ENCODE results near the gene ILDR2. TPM values are rescaled to one million over a fixed set of nuclear protein-coding genes. Genes with fewer than 3 reads are reported as not detected.
A peak's percentile ranks its signal among the peaks of the same experiment; 100 is the strongest.

ILDR2 gene
- total RNA-seq, 1 donor = 0.36 TPM

DNA sequence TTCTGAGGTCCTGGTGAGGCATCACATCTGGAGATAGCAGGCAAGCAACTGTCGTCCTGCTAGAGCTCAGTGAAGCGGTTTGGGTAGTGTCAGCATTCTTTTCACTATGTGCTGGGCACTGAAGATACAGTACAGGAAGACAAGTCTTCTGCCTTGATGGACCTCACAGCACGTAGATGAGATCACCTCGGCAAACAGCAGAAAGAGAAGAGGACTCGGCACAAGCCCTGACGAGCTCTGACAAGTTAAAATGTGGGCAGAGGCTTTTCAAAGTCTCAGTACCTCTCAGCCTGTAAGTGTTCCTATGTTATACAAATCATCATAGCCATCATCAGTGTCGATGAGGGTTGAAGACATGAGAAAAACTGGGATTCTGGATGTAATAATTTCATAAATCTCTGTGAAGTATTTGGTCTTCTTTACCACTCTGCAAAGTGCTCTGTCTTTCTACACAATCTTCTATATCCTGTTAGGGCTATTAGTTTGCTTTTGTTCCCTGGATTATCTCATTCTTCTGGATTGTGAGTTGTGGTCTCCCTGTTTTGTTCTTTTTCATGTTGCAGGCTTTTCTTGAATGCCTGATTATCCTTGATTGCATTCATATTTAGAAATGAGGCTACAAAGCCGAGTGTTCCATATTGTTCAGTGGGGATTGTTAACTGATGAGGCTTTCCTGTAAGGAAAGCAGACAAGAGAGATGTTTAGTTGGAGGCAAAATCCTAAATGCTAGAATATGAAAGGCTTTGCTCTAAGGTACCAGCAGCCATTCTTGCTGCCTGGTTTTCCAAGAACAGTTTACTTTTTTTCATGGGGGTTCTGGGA, 38.0 kb upstream of the ILDR2 start:
- no peaks in the 10 kb centered on the region for H4K20me1 ChIP-seq (ENCODE audit: insufficient read depth, low read length)
- no peaks in the 10 kb centered on the region for H3K79me2 ChIP-seq (ENCODE audit: insufficient read depth, low read length)
- no peak overlapping the region for H3K4me2 ChIP-seq (ENCODE audit: insufficient read depth, low read length)
- no peak overlapping the region for H2AFZ ChIP-seq (ENCODE audit: low read length)
- H3K27me3 ChIP-seq (ENCODE audit: insufficient read depth, low read length) = no peaks in the 10 kb centered on the region
- no peak overlapping the region for H3K27ac ChIP-seq (ENCODE audit: low read depth, low read length)
- no peaks in the 10 kb centered on the region for H3K36me3 ChIP-seq (ENCODE audit: insufficient read depth, low read length)
- no peaks in the 10 kb centered on the region for H3K4me1 ChIP-seq (ENCODE audit: insufficient read depth, low read length)
- no peaks in the 10 kb centered on the region for H3K9me3 ChIP-seq (ENCODE audit: low read depth, low read length)
- TF ChIP-seq, protein P1, sequence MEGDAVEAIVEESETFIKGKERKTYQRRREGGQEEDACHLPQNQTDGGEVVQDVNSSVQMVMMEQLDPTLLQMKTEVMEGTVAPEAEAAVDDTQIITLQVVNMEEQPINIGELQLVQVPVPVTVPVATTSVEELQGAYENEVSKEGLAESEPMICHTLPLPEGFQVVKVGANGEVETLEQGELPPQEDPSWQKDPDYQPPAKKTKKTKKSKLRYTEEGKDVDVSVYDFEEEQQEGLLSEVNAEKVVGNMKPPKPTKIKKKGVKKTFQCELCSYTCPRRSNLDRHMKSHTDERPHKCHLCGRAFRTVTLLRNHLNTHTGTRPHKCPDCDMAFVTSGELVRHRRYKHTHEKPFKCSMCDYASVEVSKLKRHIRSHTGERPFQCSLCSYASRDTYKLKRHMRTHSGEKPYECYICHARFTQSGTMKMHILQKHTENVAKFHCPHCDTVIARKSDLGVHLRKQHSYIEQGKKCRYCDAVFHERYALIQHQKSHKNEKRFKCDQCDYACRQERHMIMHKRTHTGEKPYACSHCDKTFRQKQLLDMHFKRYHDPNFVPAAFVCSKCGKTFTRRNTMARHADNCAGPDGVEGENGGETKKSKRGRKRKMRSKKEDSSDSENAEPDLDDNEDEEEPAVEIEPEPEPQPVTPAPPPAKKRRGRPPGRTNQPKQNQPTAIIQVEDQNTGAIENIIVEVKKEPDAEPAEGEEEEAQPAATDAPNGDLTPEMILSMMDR (IDR thresholded peaks at IDR 0.05; ENCODE audit: extremely low read depth, low read depth, low read length) = no peak
- DNase-seq (ENCODE audit: insufficient read length, low spot score, missing footprints) = no peak
- no peak overlapping the region for H3K4me3 ChIP-seq (ENCODE audit: insufficient read depth, low read length)

DNA sequence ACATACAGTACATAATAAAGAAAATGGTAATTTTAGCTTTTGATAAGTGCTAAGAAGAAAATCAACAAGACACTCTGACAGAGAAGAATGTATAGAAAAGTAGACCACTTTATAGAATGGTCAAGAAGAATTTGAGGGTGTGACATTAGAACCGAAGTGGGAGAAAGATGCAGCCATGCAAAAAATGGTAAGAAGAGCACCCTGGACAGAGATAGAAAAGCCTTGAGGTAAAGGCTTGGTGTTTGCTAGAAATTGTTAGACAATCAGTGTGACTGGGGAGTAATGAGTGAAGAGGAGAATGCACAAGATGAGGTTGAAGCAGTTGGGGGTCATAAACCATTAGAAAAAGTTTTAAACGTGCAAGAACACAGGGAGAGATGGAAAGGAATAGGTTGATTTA, 37.2 kb upstream of the ILDR2 start:
- Histone ChIP-seq H4K20me1 (ENCODE audit: insufficient read depth, low read length) (no peaks in the 10 kb centered on the region), H3K27me3 (ENCODE audit: insufficient read depth, low read length) (no peaks in the 10 kb centered on the region), H3K9me3 (ENCODE audit: low read depth, low read length) (no peaks in the 10 kb centered on the region), H3K79me2 (ENCODE audit: insufficient read depth, low read length) (no peaks in the 10 kb centered on the region), H3K4me3 (ENCODE audit: insufficient read depth, low read length) (no peak overlapping the region), H3K4me1 (ENCODE audit: insufficient read depth, low read length) (no peaks in the 10 kb centered on the region), H2AFZ (ENCODE audit: low read length) (no peak overlapping the region), H3K4me2 (ENCODE audit: insufficient read depth, low read length) (no peak overlapping the region), H3K27ac (ENCODE audit: low read depth, low read length) (no peak overlapping the region), H3K36me3 (ENCODE audit: insufficient read depth, low read length) (no peaks in the 10 kb centered on the region)
- TF ChIP-seq, protein P1 (IDR thresholded peaks at IDR 0.05; ENCODE audit: extremely low read depth, low read depth, low read length) = no peak
- peak; percentile 32 for DNase-seq (ENCODE audit: insufficient read length, low spot score, missing footprints)

GRCh38 chr1:167011560-167012191, 36.3 kb upstream of the ILDR2 start:
- TF ChIP-seq, protein P1 (IDR thresholded peaks at IDR 0.05; ENCODE audit: extremely low read depth, low read depth, low read length) = no peak
- Histone ChIP-seq H2AFZ (ENCODE audit: low read length) (no peak overlapping the region), H3K36me3 (ENCODE audit: insufficient read depth, low read length) (no peaks in the 10 kb centered on the region), H3K79me2 (ENCODE audit: insufficient read depth, low read length) (no peaks in the 10 kb centered on the region), H3K9me3 (ENCODE audit: low read depth, low read length) (no peaks in the 10 kb centered on the region), H4K20me1 (ENCODE audit: insufficient read depth, low read length) (no peaks in the 10 kb centered on the region), H3K4me1 (ENCODE audit: insufficient read depth, low read length) (no peaks in the 10 kb centered on the region), H3K4me2 (ENCODE audit: insufficient read depth, low read length) (no peak overlapping the region), H3K4me3 (ENCODE audit: insufficient read depth, low read length) (no peak overlapping the region), H3K27me3 (ENCODE audit: insufficient read depth, low read length) (no peaks in the 10 kb centered on the region), H3K27ac (ENCODE audit: low read depth, low read length) (no peak overlapping the region)
- DNase-seq (ENCODE audit: insufficient read length, low spot score, missing footprints) = no peak

DNA sequence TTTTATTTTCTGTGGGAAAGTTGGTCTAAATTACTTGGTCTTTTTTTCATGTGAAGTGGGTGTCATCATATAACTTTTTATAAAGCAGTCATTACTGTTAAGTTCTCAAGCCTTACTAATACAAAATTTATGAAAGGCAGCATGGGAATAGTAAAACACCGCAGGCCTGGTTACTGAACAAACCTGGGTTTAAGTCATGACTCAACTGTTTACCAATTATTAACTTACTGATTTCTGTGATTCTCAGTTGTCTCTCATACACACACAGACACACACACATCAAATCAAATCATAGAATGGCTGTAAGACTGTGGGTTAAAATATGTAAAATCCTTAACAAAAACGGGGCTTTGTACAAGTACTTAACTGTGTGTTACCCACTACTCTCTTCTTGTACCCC, 28.4 kb upstream of the ILDR2 start:
- Histone ChIP-seq H4K20me1 (ENCODE audit: insufficient read depth, low read length) (no peaks in the 10 kb centered on the region), H3K4me2 (ENCODE audit: insufficient read depth, low read length) (no peak overlapping the region)

More for the DNA sequence above, 28.4 kb upstream of the ILDR2 start:
- no peaks in the 10 kb centered on the region for H3K4me1 ChIP-seq (ENCODE audit: insufficient read depth, low read length)
- H3K27me3 ChIP-seq (ENCODE audit: insufficient read depth, low read length) = no peaks in the 10 kb centered on the region
- no peak overlapping the region for H2AFZ ChIP-seq (ENCODE audit: low read length)
- H3K9me3 ChIP-seq (ENCODE audit: low read depth, low read length) = no peaks in the 10 kb centered on the region
- H3K27ac ChIP-seq (ENCODE audit: low read depth, low read length) = no peak overlapping the region
- TF ChIP-seq, protein P1 (IDR thresholded peaks at IDR 0.05; ENCODE audit: extremely low read depth, low read depth, low read length) = no peak
- H3K36me3 ChIP-seq (ENCODE audit: insufficient read depth, low read length) = no peaks in the 10 kb centered on the region
- no peak for DNase-seq (ENCODE audit: insufficient read length, low spot score, missing footprints)
- H3K4me3 ChIP-seq (ENCODE audit: insufficient read depth, low read length) = no peak overlapping the region
- H3K79me2 ChIP-seq (ENCODE audit: insufficient read depth, low read length) = no peaks in the 10 kb centered on the region
